ENCODE measurements around the gene CHST9.

GRCh38 chr18:27185025-27185763 lies at the start of gene CHST9:
- TF ChIP-seq CTCF (IDR thresholded peaks at IDR 0.05; ENCODE audit: poor library complexity, severe bottlenecking) (no peak), EZH2 (IDR thresholded peaks at IDR 0.05; ENCODE audit: borderline replicate concordance, insufficient read depth, low read length, poor library complexity, severe bottlenecking) (no peak), POLR2AphosphoS5 (IDR thresholded peaks at IDR 0.05) (no peak), REST (IDR thresholded peaks at IDR 0.05; ENCODE audit: borderline replicate concordance) (no peak), MXI1 (conservative IDR thresholded peaks at IDR 0.05; ENCODE audit: poor library complexity, severe bottlenecking) (no peak), SMC3 (conservative IDR thresholded peaks at IDR 0.05; ENCODE audit: poor library complexity) (no peak)

Data from neural cell (in vitro differentiated cells).